NB4 (cell line): Measurements from ENCODE around the gene ASB6.

Experiments
- CTCF ChIP-seq: IDR thresholded peaks from one replicate; pipeline ENCODE4 v1.5.1; 2012; ENCODE audit warnings: low read depth, low read length
- POLR2A ChIP-seq: IDR thresholded peaks from 2 replicates; pipeline ENCODE4 v1.6.1; 2011; ENCODE audit warnings: mild to moderate bottlenecking; ENCODE audit not compliant: insufficient read length; ENCODE audit errors: extremely low read depth

DNA sequence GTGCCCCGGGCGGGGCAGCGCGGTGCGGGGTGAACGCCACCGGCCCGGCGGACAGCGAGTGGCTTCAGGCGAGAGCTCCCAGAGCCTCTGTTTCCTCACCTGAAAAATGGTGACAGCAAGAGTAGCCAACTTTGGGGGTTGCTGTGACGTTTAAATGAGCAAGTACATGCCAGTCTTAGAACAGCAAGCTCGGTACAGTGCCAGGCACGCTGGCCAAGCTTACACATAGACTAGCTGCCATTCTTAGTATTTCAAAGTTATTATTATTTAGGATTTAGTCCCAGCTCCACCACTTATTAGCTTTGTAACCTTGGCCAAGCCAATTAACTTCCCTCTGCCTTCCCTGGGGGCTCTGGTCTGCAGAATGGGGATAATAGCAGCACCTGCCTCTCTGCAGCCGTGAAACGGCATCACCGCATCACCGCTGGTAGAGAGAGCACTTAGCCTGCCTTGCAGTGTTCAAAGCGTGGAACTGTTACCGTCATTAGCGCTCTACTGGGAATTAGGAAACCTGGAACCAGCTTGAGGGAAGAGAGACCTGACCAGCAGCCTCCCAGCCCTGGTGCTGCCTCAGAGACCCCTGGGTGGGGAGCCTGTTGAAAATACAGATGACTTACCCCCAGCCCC is 21.2 kb downstream of the ASB6 start, which contains the start of gene C9orf50:
- TF ChIP-seq CTCF (no peak), POLR2A (no peak)
